Measurements from ENCODE around the gene WNT16. TPM values are rescaled to one million over a fixed set of nuclear protein-coding genes. Genes with fewer than 3 reads are reported as not detected.

WNT16 gene
- total and polyA plus RNA-seq, 12 donors: 0.06 to 0.19 (median 0.09) TPM; not detected in 4

DNA sequence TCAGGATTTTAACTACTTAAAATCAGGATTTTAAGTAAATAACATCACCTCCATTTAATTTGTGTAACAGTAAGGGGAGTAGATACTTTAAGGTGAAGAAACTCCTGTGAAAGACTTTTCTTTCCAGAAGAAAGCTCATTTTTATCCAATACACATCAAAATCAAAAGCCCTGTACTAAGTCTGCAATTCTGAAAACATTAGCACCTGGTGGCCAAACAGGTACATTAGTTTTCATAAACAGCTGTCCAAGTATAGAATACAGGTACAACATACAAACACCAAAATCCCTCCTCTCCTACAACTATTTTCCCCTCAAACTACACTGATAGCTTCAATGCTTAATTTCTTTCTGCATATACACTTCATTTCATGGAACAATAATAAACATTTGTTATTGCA, 44.4 kb downstream of the WNT16 start:
- Histone ChIP-seq H3K9me3 (replicated peaks in 1 of 3) (no peaks in the 10 kb centered on the region), H3K4me3 (no peak overlapping the region), H3K27ac (no peak overlapping the region), H3K27me3 (no peaks in the 10 kb centered on the region), H3K36me3 (replicated peaks in 1 of 2) (no peaks in the 10 kb centered on the region), H3K4me1 (replicated peaks in 1 of 2) (peaks cover 0 to 5% of the 10 kb centered on the region in 2 donors)
- DNase-seq: no peak
- intact Hi-C loops (cut with DNase I): no loop called here
- TF ChIP-seq POLR2A (IDR thresholded peaks at IDR 0.05): no peak
- TF ChIP-seq, protein P1, sequence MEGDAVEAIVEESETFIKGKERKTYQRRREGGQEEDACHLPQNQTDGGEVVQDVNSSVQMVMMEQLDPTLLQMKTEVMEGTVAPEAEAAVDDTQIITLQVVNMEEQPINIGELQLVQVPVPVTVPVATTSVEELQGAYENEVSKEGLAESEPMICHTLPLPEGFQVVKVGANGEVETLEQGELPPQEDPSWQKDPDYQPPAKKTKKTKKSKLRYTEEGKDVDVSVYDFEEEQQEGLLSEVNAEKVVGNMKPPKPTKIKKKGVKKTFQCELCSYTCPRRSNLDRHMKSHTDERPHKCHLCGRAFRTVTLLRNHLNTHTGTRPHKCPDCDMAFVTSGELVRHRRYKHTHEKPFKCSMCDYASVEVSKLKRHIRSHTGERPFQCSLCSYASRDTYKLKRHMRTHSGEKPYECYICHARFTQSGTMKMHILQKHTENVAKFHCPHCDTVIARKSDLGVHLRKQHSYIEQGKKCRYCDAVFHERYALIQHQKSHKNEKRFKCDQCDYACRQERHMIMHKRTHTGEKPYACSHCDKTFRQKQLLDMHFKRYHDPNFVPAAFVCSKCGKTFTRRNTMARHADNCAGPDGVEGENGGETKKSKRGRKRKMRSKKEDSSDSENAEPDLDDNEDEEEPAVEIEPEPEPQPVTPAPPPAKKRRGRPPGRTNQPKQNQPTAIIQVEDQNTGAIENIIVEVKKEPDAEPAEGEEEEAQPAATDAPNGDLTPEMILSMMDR (IDR thresholded peaks at IDR 0.05): no peak

DNA sequence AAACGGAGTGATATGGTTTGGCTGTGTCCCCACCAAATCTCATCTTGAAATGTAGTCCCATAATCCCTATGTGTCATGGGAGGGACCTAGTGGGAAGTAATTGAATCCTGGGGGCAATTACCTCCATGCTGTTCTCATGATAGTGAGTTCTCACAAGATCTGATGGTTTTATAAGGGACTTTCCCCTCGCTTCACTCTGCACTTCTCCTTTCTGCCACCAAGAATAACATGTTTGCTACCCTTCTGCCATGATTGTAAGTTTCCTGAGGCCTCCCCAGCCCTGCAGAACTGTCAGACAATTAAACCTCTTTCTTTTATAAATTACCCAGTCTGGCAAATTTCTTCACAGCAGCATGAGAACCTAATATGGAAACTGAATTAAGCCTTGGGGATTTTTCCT, 48.2 kb downstream of the WNT16 start:
- DNase-seq: no peak
- WGBS, 4 donors: 92 to 98% (median 97%) methylated on average over 2 of the region's 2 CpGs
- H3K36me3 ChIP-seq (replicated peaks in 1 of 2): no peaks in the 10 kb centered on the region
- intact Hi-C loops (cut with DNase I): no loop called here
- no peaks in the 10 kb centered on the region for H3K9me3 ChIP-seq (replicated peaks in 1 of 3)
- H3K4me1 ChIP-seq (replicated peaks in 1 of 2): no peaks in the 10 kb centered on the region
- no peak overlapping the region for H3K27ac ChIP-seq
- H3K27me3 ChIP-seq: no peaks in the 10 kb centered on the region
- TF ChIP-seq, protein P1 (IDR thresholded peaks at IDR 0.05): no peak
- TF ChIP-seq POLR2A (IDR thresholded peaks at IDR 0.05): no peak
- H3K4me3 ChIP-seq: no peak overlapping the region

DNA sequence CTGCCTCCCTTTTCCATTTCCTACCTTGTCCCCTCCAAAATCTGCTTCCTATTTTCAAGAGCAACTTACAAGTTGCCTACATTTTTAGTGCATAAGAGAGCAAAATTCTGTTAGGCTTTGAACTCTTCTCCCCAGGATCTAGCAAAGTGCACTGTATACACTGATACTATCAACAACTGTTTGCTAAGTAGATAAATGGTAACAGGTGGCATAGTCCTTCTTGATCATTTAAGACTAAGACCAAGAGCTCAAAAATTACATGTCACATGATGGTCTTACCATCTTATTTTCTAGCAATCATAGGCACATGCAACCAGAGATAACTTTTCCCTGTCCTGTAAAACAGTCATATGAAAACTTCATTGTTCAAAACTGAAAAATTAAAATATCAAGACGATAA, 51.1 kb downstream of the WNT16 start:
- Histone ChIP-seq H3K4me1 (replicated peaks in 1 of 2) (peaks cover 4 to 22% of the 10 kb centered on the region in 2 donors), H3K36me3 (replicated peaks in 1 of 2) (no peaks in the 10 kb centered on the region), H3K4me3 (no peak overlapping the region), H3K27me3 (no peaks in the 10 kb centered on the region), H3K27ac (no peak overlapping the region), H3K9me3 (replicated peaks in 1 of 3) (no peaks in the 10 kb centered on the region)
- WGBS, 4 donors: 90 to 96% (median 95%) methylated on average over 1 of the region's 1 CpG
- DNase-seq: no peak
- intact Hi-C loops (cut with DNase I): no loop called here
- TF ChIP-seq, protein P1 (IDR thresholded peaks at IDR 0.05): no peak
- TF ChIP-seq POLR2A (IDR thresholded peaks at IDR 0.05): no peak

DNA sequence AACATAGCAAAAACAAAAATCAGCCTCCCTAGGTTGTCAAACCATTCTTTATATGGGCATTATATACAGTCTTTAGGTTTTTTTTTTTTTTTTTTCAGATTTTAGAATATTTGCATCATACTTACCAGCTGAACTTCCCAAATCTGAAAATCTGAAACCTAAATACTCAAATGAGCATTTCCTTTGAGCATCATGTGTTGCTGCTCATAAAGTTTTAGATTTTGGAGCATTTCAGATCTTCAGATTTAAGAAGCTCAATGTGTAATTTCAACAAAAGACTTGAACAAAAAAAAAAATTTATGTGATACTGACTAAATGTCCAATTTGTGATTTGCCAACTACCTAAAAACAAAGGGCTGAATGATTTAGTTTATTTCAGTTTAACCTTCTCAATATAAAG, 53.7 kb downstream of the WNT16 start:
- Histone ChIP-seq H3K4me1 (replicated peaks in 1 of 2) (peaks cover 4 to 31% of the 10 kb centered on the region in 2 donors), H3K27ac (no peak overlapping the region), H3K36me3 (replicated peaks in 1 of 2) (no peaks in the 10 kb centered on the region), H3K9me3 (replicated peaks in 1 of 3) (no peaks in the 10 kb centered on the region), H3K4me3 (no peak overlapping the region), H3K27me3 (no peaks in the 10 kb centered on the region)
- intact Hi-C loops (cut with DNase I): no loop called here
- DNase-seq: no peak
- TF ChIP-seq, protein P1 (IDR thresholded peaks at IDR 0.05): no peak
- TF ChIP-seq POLR2A (IDR thresholded peaks at IDR 0.05): no peak

Data from adrenal gland (tissue), 12 donors.